ENCODE measurements around the gene SERHL2.
A peak's percentile ranks its signal among the peaks of the same experiment; 100 is the strongest.
"Not testable (repeated sequence)": the region's sequence is repeated elsewhere in the genome, so short reads cannot be mapped to it uniquely, and the experiment has no call there.

SERHL2 gene

DNA sequence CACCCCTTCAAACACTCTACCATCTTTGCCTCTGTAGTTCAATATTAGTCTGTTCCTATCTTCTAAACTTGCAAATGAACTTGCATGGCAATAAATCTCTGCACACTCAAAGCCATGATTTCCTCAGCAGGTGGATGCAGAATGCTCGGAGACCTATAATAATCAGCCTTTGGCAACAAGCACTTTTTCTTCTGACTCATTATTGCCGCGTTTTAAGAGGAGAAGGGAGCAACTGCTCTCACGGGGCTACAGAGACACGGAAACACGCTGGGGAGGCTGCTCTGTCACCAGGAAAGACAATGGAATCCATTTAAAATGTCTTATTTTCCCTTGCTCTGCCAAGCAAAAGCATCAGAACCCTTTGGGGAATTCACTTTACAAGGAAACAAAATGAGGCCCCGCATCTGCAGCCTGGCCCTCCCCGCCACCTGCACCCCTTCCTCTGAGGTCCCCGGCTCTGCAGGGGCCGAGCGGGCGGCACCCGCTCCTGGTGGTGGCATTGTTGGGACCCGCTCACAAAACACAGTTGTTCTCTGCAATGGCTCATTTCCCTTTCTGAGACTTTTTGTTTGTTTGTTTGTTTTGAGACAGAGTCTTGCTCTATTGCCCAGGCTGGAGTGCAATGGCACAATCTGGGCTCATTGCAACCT, 18.5 kb upstream of the SERHL2 start:
- DNase-seq (ENCODE audit: low spot score) = not testable (repeated sequence)

DNA sequence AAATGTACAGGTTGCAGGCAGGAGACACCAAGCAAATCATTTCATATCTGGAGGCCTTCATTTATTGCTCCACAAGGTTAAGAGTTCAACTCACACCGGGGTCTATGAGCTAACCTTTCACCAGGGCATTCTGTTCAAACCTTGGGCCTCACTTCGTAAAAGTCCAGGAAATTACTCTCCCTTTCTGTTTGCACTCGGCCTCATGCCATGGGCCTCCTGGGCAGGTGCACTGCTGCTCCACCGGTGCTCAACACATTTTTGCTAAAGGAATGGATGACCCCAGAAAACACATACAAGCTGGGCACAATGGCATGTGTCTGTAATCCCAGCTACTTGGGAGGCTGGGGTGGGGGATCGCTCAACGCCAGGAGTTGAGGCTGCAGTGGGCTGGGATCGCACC, 17.6 kb upstream of the SERHL2 start:
- no peak for DNase-seq (ENCODE audit: low spot score)

DNA sequence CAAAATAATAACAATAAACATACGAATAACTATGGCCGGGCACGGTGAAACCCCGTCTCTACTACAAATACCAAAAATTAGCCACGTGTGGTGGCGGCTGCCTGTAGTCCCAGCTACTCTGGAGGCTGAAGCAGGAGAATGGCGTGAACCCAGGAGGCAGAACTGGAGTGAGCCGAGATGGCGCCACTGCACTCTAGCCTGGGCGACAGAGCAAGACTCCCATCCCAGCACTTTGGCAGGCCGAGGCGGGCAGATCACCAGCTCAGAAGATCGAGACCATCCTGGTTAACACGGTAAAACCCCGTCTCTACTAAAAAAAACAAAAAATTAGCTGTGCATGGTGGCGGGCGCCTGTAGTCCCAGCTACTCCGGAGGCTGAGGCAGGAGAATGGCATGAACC, 17.1 kb upstream of the SERHL2 start:
- not testable (repeated sequence) for DNase-seq (ENCODE audit: low spot score)

DNA sequence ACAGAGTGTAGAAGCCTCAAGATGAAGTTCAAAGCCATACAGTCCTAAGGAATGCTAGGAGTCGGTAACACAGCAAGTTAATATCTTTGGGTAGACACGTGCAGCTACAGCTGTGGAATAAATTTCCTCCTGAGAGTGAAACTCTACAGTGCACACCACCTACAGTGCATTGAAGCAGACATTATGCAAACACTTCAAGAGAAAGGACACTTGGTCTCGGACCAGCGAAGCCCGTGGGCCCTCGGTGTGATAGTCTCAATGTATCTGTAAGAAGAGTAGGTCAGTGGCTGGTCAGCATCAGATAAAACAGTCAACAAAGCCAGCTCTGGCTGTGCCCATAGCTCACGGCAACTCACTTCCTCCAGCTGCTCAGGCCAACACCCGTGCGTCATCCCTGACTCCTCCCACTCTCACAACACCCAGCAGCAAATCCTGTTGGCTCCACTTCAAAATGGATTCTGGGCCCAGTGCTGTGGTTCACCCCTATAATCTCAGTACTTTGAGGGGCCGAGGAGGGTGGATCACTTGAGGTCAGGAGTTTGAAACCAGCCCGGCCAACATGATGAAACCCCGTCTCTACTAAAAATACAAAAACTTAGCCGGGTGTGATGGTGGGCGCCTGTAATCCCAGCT, 16.4 kb upstream of the SERHL2 start:
- DNase-seq (ENCODE audit: low spot score) = not testable (repeated sequence)

DNA sequence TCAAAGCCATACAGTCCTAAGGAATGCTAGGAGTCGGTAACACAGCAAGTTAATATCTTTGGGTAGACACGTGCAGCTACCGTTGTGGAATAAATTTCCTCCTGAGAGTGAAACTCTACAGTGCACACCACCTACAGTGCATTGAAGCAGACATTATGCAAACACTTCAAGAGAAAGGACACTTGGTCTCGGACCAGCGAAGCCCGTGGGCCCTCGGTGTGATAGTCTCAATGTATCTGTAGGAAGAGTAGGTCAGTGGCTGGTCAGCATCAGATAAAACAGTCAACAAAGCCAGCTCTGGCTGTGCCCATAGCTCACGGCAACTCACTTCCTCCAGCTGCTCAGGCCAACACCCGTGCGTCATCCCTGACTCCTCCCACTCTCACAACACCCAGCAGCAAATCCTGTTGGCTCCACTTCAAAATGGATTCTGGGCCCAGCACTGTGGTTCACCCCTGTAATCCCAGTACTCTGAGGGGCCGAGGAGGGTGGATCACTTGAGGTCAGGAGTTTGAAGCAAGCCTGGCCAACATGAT, 14.5 kb upstream of the SERHL2 start:
- not testable (repeated sequence) for DNase-seq (ENCODE audit: low spot score)

DNA sequence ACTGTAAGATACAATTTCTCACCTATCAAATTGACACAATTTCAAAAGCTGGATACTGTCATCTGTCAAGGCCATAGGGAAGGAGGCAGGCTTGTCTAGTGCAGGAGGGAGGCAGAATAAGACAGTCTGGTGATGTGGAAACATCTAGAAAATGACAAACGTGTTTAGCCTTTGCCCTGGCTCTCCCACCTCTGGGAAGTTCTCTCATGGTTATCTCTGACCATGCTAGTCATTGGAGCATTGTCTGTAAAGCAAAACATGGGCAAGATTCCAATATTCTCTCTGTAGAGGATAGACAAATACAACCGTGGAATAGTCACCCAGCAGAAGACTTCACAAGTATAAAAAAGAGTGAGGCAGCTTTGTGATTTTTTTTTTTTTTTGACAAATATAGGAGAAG, 9.1 kb upstream of the SERHL2 start:
- peak; percentile 33 for DNase-seq (ENCODE audit: low spot score)

DNA sequence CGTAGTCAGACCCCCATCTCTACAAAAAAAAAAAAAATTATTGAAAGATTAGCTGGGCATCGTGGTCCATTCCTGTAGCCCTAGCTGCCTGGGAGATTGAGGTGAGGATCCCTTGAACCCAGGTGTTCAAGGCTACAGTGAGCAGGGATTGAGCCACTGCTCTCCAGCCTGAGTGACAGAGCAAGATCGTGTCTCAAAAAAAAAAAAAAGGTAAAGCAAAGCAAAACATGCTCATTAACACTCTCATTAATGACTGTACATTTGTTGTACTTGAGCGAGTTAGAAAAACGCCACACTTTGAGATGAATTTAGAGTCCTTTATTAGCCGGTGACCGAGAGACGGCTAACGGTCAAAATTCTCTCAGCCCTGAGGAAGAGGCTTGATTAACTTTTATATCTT, 6.2 kb upstream of the SERHL2 start:
- no peak for DNase-seq (ENCODE audit: low spot score)

DNA sequence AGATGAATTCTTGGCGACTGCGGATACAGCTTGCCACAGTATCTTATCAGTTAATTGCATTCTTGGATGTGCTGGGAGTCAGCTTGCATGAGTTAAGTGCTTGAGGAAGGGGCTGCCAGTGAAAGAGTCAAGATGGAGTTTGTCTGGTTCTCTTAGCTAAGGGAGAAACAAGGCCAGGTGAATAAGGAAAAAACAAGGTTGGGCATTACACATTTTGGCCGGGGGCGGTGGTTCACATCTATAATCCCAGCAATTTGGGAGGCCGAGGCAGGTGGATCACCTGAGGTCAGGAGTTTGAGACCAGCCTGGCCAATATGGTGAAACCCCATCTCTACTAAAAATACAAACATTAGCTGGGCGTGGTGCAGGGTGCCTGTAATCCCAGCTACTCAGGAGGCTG, 5.6 kb upstream of the SERHL2 start:
- not testable (repeated sequence) for DNase-seq (ENCODE audit: low spot score)

DNA sequence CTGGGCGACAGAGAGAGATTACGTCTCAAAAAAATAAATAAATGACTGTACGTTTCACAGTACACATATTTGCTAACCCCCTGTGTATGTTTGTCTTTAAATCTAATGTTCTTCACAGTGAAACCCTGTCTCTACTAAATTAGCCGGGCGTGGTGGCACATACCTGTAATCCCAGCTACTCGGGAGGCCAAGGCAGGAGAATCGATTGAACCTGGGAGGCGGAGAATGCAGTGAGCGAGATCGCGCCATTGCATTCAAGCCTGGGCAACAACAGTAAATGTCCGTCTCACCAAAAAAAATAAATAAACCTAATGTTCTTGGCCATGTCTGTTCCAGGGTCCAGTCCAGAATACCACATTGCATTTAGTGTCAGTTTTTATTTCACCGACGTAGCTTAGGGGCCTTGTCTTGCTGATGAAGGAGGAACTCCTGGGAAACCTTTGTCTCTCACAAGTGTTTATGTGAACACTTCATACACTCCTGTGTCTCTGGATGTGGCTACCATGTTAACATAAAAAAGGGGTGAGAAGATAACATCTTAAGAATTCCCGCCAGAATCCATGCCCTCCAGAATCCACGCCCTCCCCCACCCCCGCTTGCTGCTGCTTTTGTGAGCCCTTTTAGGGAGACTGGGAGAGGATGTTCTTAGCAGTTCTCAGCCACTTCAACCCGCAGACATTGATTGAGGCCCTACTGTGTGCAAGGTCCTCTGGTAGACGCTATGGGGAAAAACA, 5.0 kb upstream of the SERHL2 start:
- DNase-seq (ENCODE audit: low spot score) = no peak

DNA sequence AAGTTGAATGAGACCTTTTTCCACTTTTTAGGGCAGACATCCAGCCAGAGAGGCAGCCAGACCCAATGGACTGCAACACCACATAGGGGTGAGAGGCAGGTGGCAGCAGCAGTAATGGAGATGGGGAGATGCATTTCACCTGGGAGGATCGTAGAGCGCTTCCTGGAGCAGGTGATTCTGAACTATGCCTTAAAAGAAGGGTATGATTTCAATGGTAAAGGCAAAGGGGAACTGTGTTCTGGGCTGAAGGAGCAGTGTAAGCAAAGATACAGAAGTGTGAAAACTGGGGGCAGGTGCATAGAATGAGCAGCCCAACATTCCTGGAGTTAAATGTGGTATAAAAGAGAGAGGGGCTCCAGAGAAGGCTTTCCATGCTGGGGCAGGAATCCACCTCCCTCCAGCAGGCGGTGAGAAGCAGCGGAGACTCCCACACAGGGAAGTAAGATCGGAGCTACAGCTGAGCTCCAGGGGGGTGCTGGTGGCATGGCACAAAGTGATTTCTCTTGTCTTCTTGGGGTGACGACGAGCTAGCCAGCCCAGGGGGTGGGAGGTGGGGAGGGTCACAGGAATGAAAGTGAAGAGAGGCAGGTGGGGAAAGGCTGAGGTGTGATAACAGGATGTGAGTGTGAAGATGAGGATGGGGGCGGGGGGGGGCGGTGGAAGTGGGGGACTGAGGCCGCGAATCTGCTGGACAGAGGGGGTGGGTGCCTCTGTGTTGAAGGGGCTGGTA, 4.3 kb upstream of the SERHL2 start:
- DNase-seq (ENCODE audit: low spot score) = no peak

DNA sequence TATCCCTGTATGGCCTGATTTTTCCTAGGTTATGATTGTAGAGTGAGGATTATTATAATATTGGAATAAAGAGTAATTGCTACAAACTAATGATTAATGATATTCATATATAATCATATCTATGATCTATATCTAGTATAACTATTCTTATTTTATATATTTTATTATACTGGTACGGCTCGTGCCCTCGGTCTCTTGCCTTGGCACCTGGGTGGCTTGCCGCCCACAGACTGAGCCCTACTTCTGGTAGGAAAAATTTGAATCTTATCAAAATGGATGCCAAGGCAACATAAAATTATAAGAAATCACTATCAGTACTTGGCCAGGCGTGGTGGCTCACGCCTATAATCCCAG, 1.5 kb upstream of the SERHL2 start:
- not testable (repeated sequence) for DNase-seq (ENCODE audit: low spot score)

DNA sequence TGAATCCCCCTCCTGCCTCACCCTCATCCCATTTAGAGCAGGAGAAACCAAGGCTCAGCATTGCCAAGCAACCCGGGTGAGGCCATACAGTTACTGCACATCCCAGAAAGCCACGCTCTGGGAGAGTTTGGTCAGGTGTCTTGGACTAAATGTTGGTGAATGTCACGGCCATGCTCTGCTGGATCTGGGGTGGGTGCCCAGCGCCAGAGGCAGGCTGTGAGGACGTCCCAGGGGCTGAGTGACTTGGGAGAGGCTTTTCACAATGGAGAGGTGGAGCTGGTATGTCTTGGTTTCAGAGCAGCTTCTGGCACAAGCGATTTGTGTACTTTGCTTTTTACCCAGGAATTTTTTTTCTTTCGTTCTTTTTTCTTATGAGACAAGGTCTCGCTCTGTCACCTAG, 6.6 kb downstream of the SERHL2 start:
- no peak for DNase-seq (ENCODE audit: low spot score)

DNA sequence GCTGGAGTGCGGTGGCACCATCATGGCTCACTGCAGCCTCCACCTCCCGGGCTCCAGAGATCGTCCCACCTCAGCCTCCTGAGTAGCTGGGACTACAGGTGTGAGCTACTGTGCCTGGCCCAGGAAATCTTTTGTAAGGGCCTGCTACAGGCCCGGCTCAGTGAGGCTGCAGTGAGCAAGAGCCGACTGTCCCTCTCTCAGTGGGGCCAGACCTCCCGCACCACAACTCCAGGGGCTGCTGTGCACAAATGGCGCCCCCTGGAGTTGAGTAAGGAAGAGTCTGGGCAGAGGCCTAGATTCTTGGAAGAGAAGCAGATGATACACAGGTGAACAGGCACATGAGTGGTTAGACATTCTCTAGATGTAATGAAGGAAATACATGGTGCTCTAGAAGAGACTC, 7.0 kb downstream of the SERHL2 start:
- no peak for DNase-seq (ENCODE audit: low spot score)

DNA sequence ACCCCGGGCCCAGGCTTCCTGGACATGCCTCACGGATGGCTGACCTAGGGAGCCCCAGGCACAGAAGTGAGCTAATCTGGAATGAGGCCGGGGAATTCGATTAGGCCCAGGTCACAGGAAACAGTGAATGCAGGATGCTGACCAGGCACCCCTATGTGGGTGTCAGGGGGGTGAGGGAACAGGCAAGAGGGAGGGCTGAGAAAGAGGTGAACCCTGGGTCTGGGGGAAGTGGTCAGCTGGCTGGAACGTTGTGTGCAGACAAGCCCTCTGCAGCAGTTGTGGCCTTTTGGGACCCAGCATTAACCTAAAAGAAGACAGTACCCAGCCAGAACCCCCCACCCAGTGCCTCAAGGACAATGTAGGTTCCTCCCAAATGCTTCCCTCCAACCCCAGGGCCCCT, 8.1 kb downstream of the SERHL2 start:
- DNase-seq (ENCODE audit: low spot score) = no peak

DNA sequence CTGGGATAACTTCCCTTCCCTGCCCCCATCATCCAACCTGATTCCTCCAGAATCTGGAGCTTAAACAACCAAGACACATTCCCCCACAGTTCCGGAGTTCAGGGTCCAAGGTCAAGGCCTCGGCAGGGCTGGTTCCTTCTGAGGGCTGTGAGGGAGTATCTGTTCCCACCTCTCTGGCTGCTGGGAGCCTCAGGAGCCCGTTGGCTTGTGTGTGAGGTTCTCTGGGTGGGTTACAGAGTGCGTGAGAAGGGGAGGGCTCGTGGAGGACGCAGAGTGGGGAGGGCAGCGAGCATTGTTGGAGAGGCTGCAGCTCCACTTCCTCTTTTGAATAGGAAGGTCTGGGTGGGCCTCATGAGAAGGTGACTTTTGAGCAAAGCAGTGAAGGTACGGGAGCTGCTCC, 8.5 kb downstream of the SERHL2 start:
- DNase-seq (ENCODE audit: low spot score) = no peak

DNA sequence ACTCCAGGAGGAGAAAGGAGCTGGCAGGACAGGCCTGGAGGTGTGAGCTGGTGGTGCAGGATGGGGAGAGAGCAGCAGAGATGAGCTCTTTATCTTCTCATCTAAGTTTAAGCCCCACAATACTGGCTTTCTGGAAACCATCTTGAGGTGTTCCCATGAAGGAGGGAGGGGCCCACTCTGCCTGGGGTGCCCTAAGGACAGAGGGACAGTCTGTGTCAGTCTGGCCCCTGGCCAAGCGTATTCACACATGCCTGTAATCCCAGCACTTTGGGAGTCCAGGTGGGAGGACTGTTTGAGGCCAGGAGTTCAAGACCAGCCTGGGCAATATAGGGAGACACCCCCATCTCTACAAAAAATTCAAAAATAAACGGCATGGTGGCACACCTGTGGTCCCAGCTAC, 8.9 kb downstream of the SERHL2 start:
- no peak for DNase-seq (ENCODE audit: low spot score)

DNA sequence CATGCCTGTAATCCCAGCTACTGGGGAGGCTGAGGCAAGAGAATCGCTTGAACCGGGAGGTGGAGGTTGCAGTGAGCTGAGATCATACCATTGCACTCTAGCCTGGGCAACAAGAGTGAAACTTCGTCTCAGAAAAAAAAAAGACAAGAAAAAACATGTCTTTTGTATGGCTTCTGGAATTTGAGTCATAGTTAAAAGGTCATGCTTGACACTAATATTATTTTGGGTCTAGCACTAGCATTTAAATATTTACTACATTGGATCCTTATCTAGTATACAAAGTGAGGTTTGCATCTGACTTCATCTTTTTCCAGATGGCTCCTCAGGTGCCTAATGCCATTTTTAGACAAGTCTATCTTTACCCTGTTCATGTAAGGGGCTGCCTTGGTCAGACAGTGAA, 10.2 kb downstream of the SERHL2 start:
- not testable (repeated sequence) for DNase-seq (ENCODE audit: low spot score)

DNA sequence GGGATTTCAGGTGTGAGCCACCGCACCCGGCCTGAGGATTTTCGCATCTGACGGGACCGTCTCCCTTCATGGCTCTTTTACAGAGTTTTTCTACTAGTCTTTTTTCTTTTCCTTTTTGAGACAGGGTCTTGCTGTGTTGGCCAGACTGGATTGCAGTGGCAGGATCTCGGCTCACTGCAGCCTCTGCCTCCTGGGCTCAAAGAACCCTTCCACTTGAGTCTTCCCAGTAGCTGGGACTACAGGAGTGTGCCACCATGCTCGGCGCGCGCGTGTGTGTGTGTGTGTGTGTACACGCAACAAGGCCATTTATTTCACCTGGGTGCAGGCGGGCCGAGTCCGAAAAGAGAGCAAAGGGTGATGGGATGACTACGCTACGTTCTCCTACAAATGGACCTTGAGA, 10.9 kb downstream of the SERHL2 start:
- no peak for DNase-seq (ENCODE audit: low spot score)

DNA sequence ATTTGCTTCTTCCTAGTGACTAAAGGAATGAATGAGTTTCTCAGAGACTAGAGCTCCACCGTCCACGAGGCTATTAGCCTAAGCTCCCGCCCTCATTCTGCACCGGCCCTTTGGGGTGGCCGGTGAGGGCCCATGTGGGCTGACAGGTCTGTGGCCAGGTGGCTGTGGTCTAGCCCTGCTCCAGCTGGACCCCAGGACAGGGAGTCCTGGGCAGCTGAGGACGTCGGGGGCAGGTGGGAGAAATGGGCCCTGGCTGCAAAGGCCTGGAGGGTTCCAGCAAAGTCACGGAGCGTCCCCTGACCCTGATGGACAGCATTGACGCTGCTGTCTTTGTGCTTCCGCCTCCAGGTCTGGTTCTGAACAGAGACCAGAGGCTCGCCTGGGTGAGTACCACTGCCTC, 12.2 kb downstream of the SERHL2 start:
- DNase-seq (ENCODE audit: low spot score) = no peak

DNA sequence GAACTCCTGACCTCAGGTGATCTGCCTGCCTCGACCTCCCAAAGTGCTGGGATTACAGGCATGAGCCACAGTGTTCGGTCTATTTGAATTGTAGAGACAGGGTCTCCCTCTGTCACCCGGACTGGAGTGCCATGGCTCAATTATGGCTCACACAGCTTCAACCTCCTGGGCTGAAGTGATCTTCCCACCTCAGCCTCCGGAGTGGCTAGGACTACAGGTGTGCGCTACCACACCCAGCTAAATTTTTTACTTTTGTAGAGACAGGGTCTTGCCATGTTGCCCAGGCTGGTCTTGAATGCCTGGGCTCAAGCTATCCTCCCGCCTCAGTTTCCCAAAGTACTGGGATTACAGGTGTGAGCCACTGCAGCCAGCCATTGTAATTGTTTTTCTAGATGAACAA, 14.2 kb downstream of the SERHL2 start:
- DNase-seq (ENCODE audit: low spot score) = not testable (repeated sequence)

DNA sequence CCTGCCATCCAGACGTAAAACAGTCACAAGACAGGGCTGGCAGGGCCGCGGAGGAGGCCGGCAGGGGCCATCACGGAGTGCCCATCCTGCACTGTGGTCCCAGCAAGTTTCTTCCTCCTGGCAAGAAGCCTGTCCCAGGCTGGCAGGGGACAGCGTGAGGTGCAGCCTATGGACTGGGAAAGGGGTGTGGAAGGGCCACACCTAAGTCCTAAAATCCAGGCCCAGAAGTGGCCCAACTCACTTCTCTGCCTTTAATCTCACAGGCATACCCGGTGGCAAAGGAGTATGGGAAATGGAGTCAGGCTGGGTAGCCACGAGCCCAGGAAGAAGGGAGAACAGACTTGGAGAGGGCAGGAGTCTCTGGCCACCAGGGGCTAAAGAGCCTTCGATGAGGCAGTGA, 16.8 kb downstream of the SERHL2 start:
- not testable (repeated sequence) for DNase-seq (ENCODE audit: low spot score)

DNA sequence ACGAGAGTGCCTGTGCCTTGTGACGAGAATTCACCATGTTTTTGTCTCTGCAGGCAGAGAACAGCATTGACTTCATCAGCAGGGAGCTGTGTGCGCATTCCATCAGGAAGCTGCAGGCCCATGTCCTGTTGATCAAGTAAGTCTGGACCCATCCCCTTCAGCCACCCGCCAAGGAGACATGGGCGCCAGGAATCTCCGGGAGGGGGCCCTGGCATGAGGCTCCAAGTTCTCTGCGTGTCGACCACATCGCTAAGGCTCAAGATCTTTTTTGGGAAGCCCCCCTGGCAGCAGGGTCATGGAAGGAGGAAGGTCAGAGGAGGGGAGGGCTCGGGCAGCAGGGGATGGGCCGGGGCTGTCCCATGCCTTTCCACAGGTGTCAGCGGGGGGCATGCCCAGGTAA, 17.3 kb downstream of the SERHL2 start:
- not testable (repeated sequence) for DNase-seq (ENCODE audit: low spot score)

DNA sequence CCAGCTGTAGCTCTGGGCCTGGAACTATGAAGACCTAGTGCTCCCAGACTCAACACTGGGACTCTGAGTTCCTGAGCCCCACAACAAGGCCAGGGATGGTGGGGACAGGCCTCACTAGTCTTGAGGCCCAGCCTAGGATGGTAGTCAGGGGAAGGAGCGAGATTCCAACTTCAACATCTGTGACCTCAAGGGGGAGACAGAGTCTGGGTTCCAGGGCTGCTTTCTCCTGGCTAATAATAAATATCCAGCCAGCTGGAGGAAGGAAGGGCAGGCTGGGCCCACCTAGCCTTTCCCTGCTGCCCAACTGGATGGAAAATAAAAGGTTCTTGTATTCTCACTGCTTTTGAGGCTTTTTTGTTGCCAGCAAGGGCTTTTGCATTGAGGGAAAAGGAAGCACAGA, 20.3 kb downstream of the SERHL2 start:
- not testable (repeated sequence) for DNase-seq (ENCODE audit: low spot score)
